ENCODE data around the gene TNIP3. TPM values are rescaled to one million over a fixed set of nuclear protein-coding genes. Genes with fewer than 3 reads are reported as not detected.

Gene TNIP3
- total and polyA plus RNA-seq, 2 of the 4 experiments (the other 2 are of a cell fraction): 0.10 to 0.18 TPM

DNA sequence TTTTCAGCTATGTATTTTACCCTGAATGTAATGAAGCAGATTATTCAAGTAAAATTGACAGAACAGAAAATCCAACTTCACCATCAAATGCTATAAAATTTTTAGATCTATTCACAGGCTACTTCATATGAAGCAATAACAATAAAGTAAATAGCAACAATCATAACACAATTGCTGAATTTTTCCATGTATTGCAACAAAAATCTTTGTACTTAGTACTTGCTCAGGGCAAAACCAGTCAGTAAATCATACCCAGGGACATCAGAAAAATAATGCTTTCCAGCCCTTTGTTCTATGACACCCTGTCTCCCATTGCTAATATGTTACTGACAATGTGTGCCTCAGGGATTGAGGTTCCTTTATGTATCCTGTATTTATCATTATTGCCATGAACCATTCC lies 15.5 kb downstream of the TNIP3 start:
- Histone ChIP-seq H2BK20ac (ENCODE audit: low read depth, low read length) (no peak overlapping the region), H2BK5ac (ENCODE audit: low read depth, low read length, poor library complexity, severe bottlenecking) (no peak overlapping the region), H4K8ac (ENCODE audit: low read depth in 2 of 2, low read length in 2 of 2) (no peak overlapping the region), H2AK9ac (replicated peaks; ENCODE audit: low read depth, low read length, poor library complexity) (no peak overlapping the region), H4K5ac (ENCODE audit: low read depth, low read length) (no peak overlapping the region), H3K4me1 (ENCODE audit: control insufficient read depth, insufficient read depth, low read length) (no peaks in the 10 kb centered on the region), H2BK120ac (ENCODE audit: low read depth, low read length) (no peak overlapping the region), H3K56ac (ENCODE audit: extremely low read depth, insufficient read depth, low read length) (no peak overlapping the region), H2AFZ (replicated peaks; ENCODE audit: low read length, poor library complexity) (no peak overlapping the region), H3K4me2 (ENCODE audit: low read depth, low read length) (no peak overlapping the region), H3K18ac (ENCODE audit: low read depth, low read length) (no peak overlapping the region), H3K4me3 (ENCODE audit: insufficient read depth, low read depth, low read length) (no peak overlapping the region), H3K9me3 (ENCODE audit: control insufficient read depth, insufficient read depth, low read length) (no peaks in the 10 kb centered on the region), H2AK5ac (ENCODE audit: low read depth, low read length) (no peak overlapping the region), H3K14ac (replicated peaks; ENCODE audit: low read depth, low read length) (no peak overlapping the region), H3K79me1 (ENCODE audit: low read depth in 1 of 2, low read length in 2 of 2) (no peaks in the 10 kb centered on the region), H3K23ac (ENCODE audit: low read depth, low read length) (no peak overlapping the region), H3K4ac (ENCODE audit: low read depth, low read length) (no peak overlapping the region), H3K36me3 (ENCODE audit: control insufficient read depth, insufficient read depth, low read length) (no peaks in the 10 kb centered on the region), H3K9ac (ENCODE audit: low read depth, low read length) (no peak overlapping the region), H4K91ac (ENCODE audit: insufficient read depth, low read depth, low read length) (no peak overlapping the region), H3K27ac (ENCODE audit: insufficient read depth, low read length) (no peak overlapping the region), H3K27me3 (ENCODE audit: control insufficient read depth, insufficient read depth, low read length) (no peaks in the 10 kb centered on the region), H4K20me1 (ENCODE audit: insufficient read depth, low read length) (no peaks in the 10 kb centered on the region), H2BK15ac (ENCODE audit: low read depth, low read length) (no peak overlapping the region), H3K9me1 (ENCODE audit: insufficient read depth, low read length) (no peaks in the 10 kb centered on the region)
- BruUV-seq (replicated peaks): no TSS peak
- dilution Hi-C loops (cut with HindIII; ENCODE audit: low sequenced_read_pairs, unreplicated experiment): no loop called here
- DNase-seq: no peak
- intact Hi-C loops (cut with micrococcal nuclease): no loop called here
- ATAC-seq (ENCODE audit: low read depth): no peak
- POLR2A ChIA-PET (ENCODE audit: unreplicated experiment): no interaction called here
- TF ChIP-seq RAD21 (IDR thresholded peaks at IDR 0.05; ENCODE audit: low read length): no peak
- TF ChIP-seq MAZ (IDR thresholded peaks at IDR 0.05; ENCODE audit: borderline replicate concordance, low read depth, low read length): no peak
- TF ChIP-seq POLR2A (IDR thresholded peaks at IDR 0.05; ENCODE audit: low read depth, low read length): no peak
- no peak for TF ChIP-seq BHLHE40 (IDR thresholded peaks at IDR 0.05; ENCODE audit: low read depth, low read length)
- no peak for TF ChIP-seq FOS (IDR thresholded peaks at IDR 0.05; ENCODE audit: low read depth, low read length)
- no peak for TF ChIP-seq SMC3 (IDR thresholded peaks at IDR 0.05; ENCODE audit: low read depth, low read length)
- TF ChIP-seq NFE2L2 (IDR thresholded peaks at IDR 0.05; ENCODE audit: low read depth, low read length): no peak
- no peak for TF ChIP-seq MXI1 (IDR thresholded peaks at IDR 0.05; ENCODE audit: borderline replicate concordance, low read depth, low read length)
- no peak for TF ChIP-seq CEBPB (IDR thresholded peaks at IDR 0.05; ENCODE audit: low read depth, low read length)
- no peak for TF ChIP-seq RCOR1 (IDR thresholded peaks at IDR 0.05; ENCODE audit: insufficient replicate concordance, low read length)
- TF ChIP-seq, protein P1, sequence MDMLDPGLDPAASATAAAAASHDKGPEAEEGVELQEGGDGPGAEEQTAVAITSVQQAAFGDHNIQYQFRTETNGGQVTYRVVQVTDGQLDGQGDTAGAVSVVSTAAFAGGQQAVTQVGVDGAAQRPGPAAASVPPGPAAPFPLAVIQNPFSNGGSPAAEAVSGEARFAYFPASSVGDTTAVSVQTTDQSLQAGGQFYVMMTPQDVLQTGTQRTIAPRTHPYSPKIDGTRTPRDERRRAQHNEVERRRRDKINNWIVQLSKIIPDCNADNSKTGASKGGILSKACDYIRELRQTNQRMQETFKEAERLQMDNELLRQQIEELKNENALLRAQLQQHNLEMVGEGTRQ (IDR thresholded peaks at IDR 0.05; ENCODE audit: low read depth, low read length): no peak
- no peak for TF ChIP-seq RFX5 (IDR thresholded peaks at IDR 0.05; ENCODE audit: low read depth, low read length)
- TF ChIP-seq CHD1 (IDR thresholded peaks at IDR 0.05; ENCODE audit: low read depth, low read length): no peak
- no peak for TF ChIP-seq MAFK (IDR thresholded peaks at IDR 0.05; ENCODE audit: low read depth, low read length)
- TF ChIP-seq, protein P2, sequence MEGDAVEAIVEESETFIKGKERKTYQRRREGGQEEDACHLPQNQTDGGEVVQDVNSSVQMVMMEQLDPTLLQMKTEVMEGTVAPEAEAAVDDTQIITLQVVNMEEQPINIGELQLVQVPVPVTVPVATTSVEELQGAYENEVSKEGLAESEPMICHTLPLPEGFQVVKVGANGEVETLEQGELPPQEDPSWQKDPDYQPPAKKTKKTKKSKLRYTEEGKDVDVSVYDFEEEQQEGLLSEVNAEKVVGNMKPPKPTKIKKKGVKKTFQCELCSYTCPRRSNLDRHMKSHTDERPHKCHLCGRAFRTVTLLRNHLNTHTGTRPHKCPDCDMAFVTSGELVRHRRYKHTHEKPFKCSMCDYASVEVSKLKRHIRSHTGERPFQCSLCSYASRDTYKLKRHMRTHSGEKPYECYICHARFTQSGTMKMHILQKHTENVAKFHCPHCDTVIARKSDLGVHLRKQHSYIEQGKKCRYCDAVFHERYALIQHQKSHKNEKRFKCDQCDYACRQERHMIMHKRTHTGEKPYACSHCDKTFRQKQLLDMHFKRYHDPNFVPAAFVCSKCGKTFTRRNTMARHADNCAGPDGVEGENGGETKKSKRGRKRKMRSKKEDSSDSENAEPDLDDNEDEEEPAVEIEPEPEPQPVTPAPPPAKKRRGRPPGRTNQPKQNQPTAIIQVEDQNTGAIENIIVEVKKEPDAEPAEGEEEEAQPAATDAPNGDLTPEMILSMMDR (conservative IDR thresholded peaks at IDR 0.05; ENCODE audit: low read depth, low read length): no peak
- TF ChIP-seq, protein P3, sequence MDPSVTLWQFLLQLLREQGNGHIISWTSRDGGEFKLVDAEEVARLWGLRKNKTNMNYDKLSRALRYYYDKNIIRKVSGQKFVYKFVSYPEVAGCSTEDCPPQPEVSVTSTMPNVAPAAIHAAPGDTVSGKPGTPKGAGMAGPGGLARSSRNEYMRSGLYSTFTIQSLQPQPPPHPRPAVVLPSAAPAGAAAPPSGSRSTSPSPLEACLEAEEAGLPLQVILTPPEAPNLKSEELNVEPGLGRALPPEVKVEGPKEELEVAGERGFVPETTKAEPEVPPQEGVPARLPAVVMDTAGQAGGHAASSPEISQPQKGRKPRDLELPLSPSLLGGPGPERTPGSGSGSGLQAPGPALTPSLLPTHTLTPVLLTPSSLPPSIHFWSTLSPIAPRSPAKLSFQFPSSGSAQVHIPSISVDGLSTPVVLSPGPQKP (IDR thresholded peaks at IDR 0.05; ENCODE audit: borderline replicate concordance, low read depth, low read length): no peak
- CTCF ChIA-PET: interaction anchor here (1.0 kb wide), 1 partner anchor 44 kb away, joined by 4 read pairs; no protein-coding TSS in a partner anchor
- in situ Hi-C loops (cut with MboI; ENCODE audit: low sequenced_read_pairs): no loop called here
